IMR-90 (cell line): ENCODE results near the gene SLC9A2. TPM values are rescaled to one million over a fixed set of nuclear protein-coding genes. Genes with fewer than 3 reads are reported as not detected.

ENCODE experiments used
- ATAC-seq: fragments of 200-7000 bp; cut with Tn5 transposase; 2 replicates; pipeline ENCODE4 v1.9.1; 2020; ENCODE audit warnings: low read depth, mild to moderate bottlenecking, moderate library complexity
- Bru-seq: library from RNA; stranded (reverse); fragments of 400-500 nt; gene quantifications from one replicate; lab custom pipeline; 2021; lab: Mats Ljungman, UMichigan
- BruChase-seq, 2 experiments: library from RNA; stranded (reverse); fragments of 400-500 nt; gene quantifications; one replicate each; lab custom pipeline; 2021; lab: Mats Ljungman, UMichigan
- BruUV-seq: library from RNA; stranded (reverse); fragments of 400-500 nt; replicated peaks from 2 replicates; lab custom pipeline; 2021; lab: Mats Ljungman, UMichigan
- CTCF ChIA-PET: fragments of 300-600 bp; formaldehyde crosslinking; extraction: SDS; loops from one replicate; lab custom pipeline; 2021; ENCODE audit warnings: antibody characterized with exemption; lab: Yijun Ruan, JAX
- POLR2A ChIA-PET: fragments of 300-600 bp; sonication (Branson Sonifier 250); formaldehyde crosslinking; loops from one replicate; lab custom pipeline; 2022; ENCODE audit warnings: antibody characterized with exemption; ENCODE audit not compliant: unreplicated experiment; lab: Charles Lee
- DNase-seq: peaks from one replicate; pipeline ENCODE4 v3.0.0; 2013
- H2AFZ ChIP-seq: replicated peaks from 2 replicates; pipeline ENCODE3; 2013; ENCODE audit warnings: low read length, mild to moderate bottlenecking; ENCODE audit not compliant: poor library complexity
- H2AK5ac ChIP-seq: 2 replicates; pipeline ENCODE4 v1.6.1; 2013; ENCODE audit warnings: low read depth, low read length, inconsistent platforms
- H2AK9ac ChIP-seq: replicated peaks from 2 replicates; pipeline ENCODE3; 2013; ENCODE audit warnings: mild to moderate bottlenecking, low read depth, low read length, moderate library complexity; ENCODE audit not compliant: poor library complexity
- H2BK120ac ChIP-seq: 2 replicates; pipeline ENCODE4 v1.6.1; 2013; ENCODE audit warnings: low read depth, low read length, inconsistent platforms
- H2BK15ac ChIP-seq: 3 replicates; pipeline ENCODE4 v1.6.1; 2013; ENCODE audit warnings: low read depth, low read length, inconsistent platforms
- H2BK20ac ChIP-seq: 2 replicates; pipeline ENCODE4 v1.6.1; 2013; ENCODE audit warnings: low read depth, mild to moderate bottlenecking, inconsistent platforms, low read length, moderate library complexity
- H2BK5ac ChIP-seq: 2 replicates; pipeline ENCODE4 v1.6.1; 2013; ENCODE audit warnings: mild to moderate bottlenecking, low read depth, low read length, inconsistent platforms; ENCODE audit not compliant: poor library complexity, severe bottlenecking
- H3K14ac ChIP-seq: replicated peaks from 2 replicates; pipeline ENCODE4 v1.6.1; 2013; ENCODE audit warnings: low read depth, low read length, inconsistent platforms
- H3K18ac ChIP-seq: 2 replicates; pipeline ENCODE4 v1.6.1; 2013; ENCODE audit warnings: low read depth, low read length, control low read depth
- H3K23ac ChIP-seq: 2 replicates; pipeline ENCODE4 v1.6.1; 2013; ENCODE audit warnings: low read depth, low read length, inconsistent platforms
- H3K27ac ChIP-seq: 2 replicates; pipeline ENCODE4 v1.5.1; 2013; ENCODE audit warnings: mild to moderate bottlenecking, control low read depth, low read length; ENCODE audit not compliant: insufficient read depth
- H3K27me3 ChIP-seq: 2 replicates; pipeline ENCODE4 v1.6.1; 2013; ENCODE audit warnings: low read length; ENCODE audit not compliant: control insufficient read depth, insufficient read depth
- H3K36me3 ChIP-seq: 2 replicates; pipeline ENCODE4 v1.6.1; 2013; ENCODE audit warnings: low read length, mixed read lengths; ENCODE audit not compliant: control insufficient read depth, insufficient read depth
- H3K4ac ChIP-seq: 2 replicates; pipeline ENCODE4 v1.6.1; 2013; ENCODE audit warnings: low read depth, low read length, inconsistent platforms
- H3K4me1 ChIP-seq: 2 replicates; pipeline ENCODE4 v1.6.1; 2013; ENCODE audit warnings: low read length, mixed read lengths; ENCODE audit not compliant: control insufficient read depth, insufficient read depth
- H3K4me2 ChIP-seq: 2 replicates; pipeline ENCODE4 v1.6.1; 2013; ENCODE audit warnings: low read depth, mild to moderate bottlenecking, control low read depth, low read length, moderate library complexity
- H3K4me3 ChIP-seq: 2 replicates; pipeline ENCODE4 v1.5.1; 2013; ENCODE audit warnings: low read depth, mild to moderate bottlenecking, control low read depth, low read length, moderate library complexity; ENCODE audit not compliant: insufficient read depth
- H3K56ac ChIP-seq: 2 replicates; pipeline ENCODE4 v1.6.1; 2013; ENCODE audit warnings: low read length, inconsistent platforms; ENCODE audit not compliant: insufficient read depth; ENCODE audit errors: extremely low read depth
- H3K79me1 ChIP-seq, 2 experiments: 2 replicates each; pipeline ENCODE4 v1.6.1; 2013; ENCODE audit warnings: low read length in 2 of 2, inconsistent platforms in 1 of 2, low read depth in 1 of 2
- H3K9ac ChIP-seq: 2 replicates; pipeline ENCODE4 v1.6.1; 2013; ENCODE audit warnings: low read depth, low read length, control low read depth
- H3K9me1 ChIP-seq: 2 replicates; pipeline ENCODE4 v1.6.1; 2013; ENCODE audit warnings: low read length, inconsistent platforms; ENCODE audit not compliant: insufficient read depth
- H3K9me3 ChIP-seq: 2 replicates; pipeline ENCODE4 v1.6.1; 2013; ENCODE audit warnings: low read length; ENCODE audit not compliant: control insufficient read depth, insufficient read depth
- H4K20me1 ChIP-seq: 2 replicates; pipeline ENCODE4 v1.6.1; 2013; ENCODE audit warnings: low read length, inconsistent platforms; ENCODE audit not compliant: insufficient read depth
- H4K5ac ChIP-seq: 2 replicates; pipeline ENCODE4 v1.6.1; 2013; ENCODE audit warnings: mild to moderate bottlenecking, low read depth, low read length, control low read depth
- H4K8ac ChIP-seq, 2 experiments: 2 replicates each; pipeline ENCODE4 v1.6.1; 2013; ENCODE audit warnings: low read depth in 2 of 2, low read length in 2 of 2, control low read depth in 1 of 2, inconsistent platforms in 1 of 2
- H4K91ac ChIP-seq: 2 replicates; pipeline ENCODE4 v1.6.1; 2013; ENCODE audit warnings: low read depth, low read length, inconsistent platforms; ENCODE audit not compliant: insufficient read depth
- CEBPB ChIP-seq: IDR thresholded peaks from 2 replicates; pipeline ENCODE4 v1.6.1; 2012; ENCODE audit warnings: low read depth, low read length, improper control_type of control experiment
- CHD1 ChIP-seq: IDR thresholded peaks from 2 replicates; pipeline ENCODE4 v1.6.1; 2012; ENCODE audit warnings: low read depth, low read length, improper control_type of control experiment
- CTCF ChIP-seq: conservative IDR thresholded peaks from 2 replicates; pipeline ENCODE4 v1.5.1; 2012; ENCODE audit warnings: mild to moderate bottlenecking, low read depth, low read length, improper control_type of control experiment
- ELK1 ChIP-seq: fragments of 150-350 bp; IDR thresholded peaks from 2 replicates; pipeline ENCODE4 v1.6.1; 2016; ENCODE audit warnings: low read depth, mild to moderate bottlenecking, low read length, moderate library complexity, borderline replicate concordance
- FOS ChIP-seq: fragments of 150-350 bp; IDR thresholded peaks from 2 replicates; pipeline ENCODE4 v1.6.1; 2016; ENCODE audit warnings: low read depth, low read length
- MAZ ChIP-seq: IDR thresholded peaks from 2 replicates; pipeline ENCODE4 v1.6.1; 2012; ENCODE audit warnings: low read depth, mild to moderate bottlenecking, low read length, improper control_type of control experiment, moderate library complexity, borderline replicate concordance
- MXI1 ChIP-seq: IDR thresholded peaks from 2 replicates; pipeline ENCODE4 v1.6.1; 2012; ENCODE audit warnings: low read depth, mild to moderate bottlenecking, low read length, moderate library complexity, borderline replicate concordance
- NFE2L2 ChIP-seq: fragments of 150-350 bp; IDR thresholded peaks from 2 replicates; pipeline ENCODE4 v1.6.1; 2016; ENCODE audit warnings: low read depth, mild to moderate bottlenecking, low read length
- RAD21 ChIP-seq: IDR thresholded peaks from 2 replicates; pipeline ENCODE4 v1.6.1; 2012; ENCODE audit warnings: low read length, improper control_type of control experiment
- RFX5 ChIP-seq: IDR thresholded peaks from 2 replicates; pipeline ENCODE4 v1.8.0; 2012; ENCODE audit warnings: low read depth, mild to moderate bottlenecking, low read length, moderate library complexity
- SMC3 ChIP-seq: fragments of 150-350 bp; IDR thresholded peaks from 2 replicates; pipeline ENCODE4 v1.6.1; 2016; ENCODE audit warnings: low read depth, mild to moderate bottlenecking, antibody characterized with exemption, low read length, moderate library complexity
- USF2 ChIP-seq: fragments of 150-350 bp; IDR thresholded peaks from 2 replicates; pipeline ENCODE4 v1.6.1; 2017; ENCODE audit warnings: mild to moderate bottlenecking, antibody characterized with exemption, low read length, low read depth
- WGBS, 2 experiments: methylation state at CpG; one replicate each; pipeline versions ENCODE4 v1.1.5 to v1.1.7; 2013; ENCODE audit warnings: missing lambda C conversion rate in 2 of 2; ENCODE audit not compliant: insufficient read length in 1 of 2; ENCODE audit errors: extremely low coverage in 2 of 2; 5-methylcytosine and 5-hydroxymethylcytosine counted together
- dilution Hi-C: fragments of 300-500 bp; cut with HindIII; formaldehyde crosslinking; loops from one replicate; pipeline ENCODE4 v1.14.3; 2018; ENCODE audit warnings: low sequenced_read_pairs; ENCODE audit not compliant: unreplicated experiment
- in situ Hi-C: fragments of 300-500 bp; cut with MboI; formaldehyde crosslinking; loops from 3 replicates; pipeline ENCODE4 v1.14.3; 2019; ENCODE audit warnings: low sequenced_read_pairs, inconsistent platforms, mixed read lengths
- intact Hi-C: fragments of 100-400 bp; cut with micrococcal nuclease; formaldehyde crosslinking; loops from 2 replicates; pipeline ENCODE4 v1.10.0; 2022
- long read RNA-seq: library from polyadenylated mRNA; unstranded; transcript quantifications from one replicate; pipeline ENCODE4 v2.0.0, GENCODE V29; 2021; ENCODE audit not compliant: unreplicated experiment
- polyA plus RNA-seq, 3 experiments: library from polyadenylated mRNA; depleted of rRNA; stranded (reverse); fragments of >200 nt; gene quantifications; 2 replicates each; pipeline ENCODE4 v1.2.3, GENCODE V29; 2012; ENCODE audit warnings: low replicate concordance in 1 of 3
- total RNA-seq: library from RNA; depleted of rRNA; stranded (reverse); fragments of >200 nt; gene quantifications from 2 replicates; pipeline ENCODE4 v1.2.3, GENCODE V29; 2012; rRNA removed

The SLC9A2 gene
- not detected in 2 replicates for total RNA-seq
- not detected in 2 replicates for polyA plus RNA-seq (2012; rRNA removed)
- polyA plus RNA-seq (2012; cell fraction: cytosol; rRNA removed): not detected in 2 replicates
- not detected in 2 replicates for polyA plus RNA-seq (2012; cell fraction: nucleus; rRNA removed; ENCODE audit: low replicate concordance)
- Bru-seq, nascent RNA: percentile 9 among the genes with signal in this experiment
- BruChase-seq, experiment 1, labeled RNA remaining after a 6-hour chase: percentile 11 among the genes with signal in this experiment
- BruChase-seq, experiment 2, labeled RNA remaining after a 2-hour chase: percentile 8 among the genes with signal in this experiment
- long read RNA-seq: 0 reads

- ChIA-PET CTCF (no interaction called here), POLR2A (no interaction called here)
- Histone ChIP-seq H3K23ac (no peak within 1 kb of the TSS), H3K14ac (no peak within 1 kb of the TSS), H3K18ac (no peak within 1 kb of the TSS), H2BK20ac (no peak within 1 kb of the TSS), H3K4me3 (peak within 1 kb of the TSS; percentile 31), H3K36me3 (no peaks in the 10 kb centered on the region), H3K27me3 (peaks cover 38% of the 10 kb centered on the region), H3K4me1 (no peaks in the 10 kb centered on the region; the same call in 1 of the 2 replicates), H2BK15ac (no peak within 1 kb of the TSS), H2AK5ac (no peak within 1 kb of the TSS), H4K8ac (no peak within 1 kb of the TSS), H4K20me1 (no peaks in the 10 kb centered on the region; the same call in 1 of the 2 replicates), H4K5ac (no peak within 1 kb of the TSS), H2AK9ac (no peak within 1 kb of the TSS), H2BK5ac (no peak within 1 kb of the TSS), H2AFZ (peak within 1 kb of the TSS; percentile 81), H2BK120ac (no peak within 1 kb of the TSS), H3K9me1 (no peaks in the 10 kb centered on the region), H3K4me2 (peak within 1 kb of the TSS; percentile 66; the same call in 1 of the 2 replicates), H3K56ac (no peak within 1 kb of the TSS), H3K9me3 (no peaks in the 10 kb centered on the region), H3K27ac (no peak within 1 kb of the TSS), H3K9ac (no peak within 1 kb of the TSS), H3K4ac (no peak within 1 kb of the TSS), H3K79me1 (no peaks in the 10 kb centered on the region), H4K91ac (no peak within 1 kb of the TSS)
- in situ Hi-C loops: no loop called here
- dilution Hi-C loops: no loop called here
- DNase-seq (no peak), ATAC-seq (peak; percentile 48; the same call in 1 of the 2 replicates)
- no TSS peak for BruUV-seq
- intact Hi-C loops: loop anchor here (5.0 kb wide), 1 partner anchor 97 kb away; no protein-coding TSS in a partner anchor
- 5% methylated on average over 43 of the region's 85 CpGs; no CpG with 5 or more reads in 1 of the 2 experiments for WGBS, 2 experiments
- no peak for TF ChIP-seq CTCF
- TF ChIP-seq CHD1: no peak
- no peak for TF ChIP-seq MXI1
- no peak for TF ChIP-seq NFE2L2
- TF ChIP-seq SMC3: no peak
- TF ChIP-seq USF2: no peak
- TF ChIP-seq FOS: no peak
- TF ChIP-seq MAZ: no peak
- no peak for TF ChIP-seq RFX5
- no peak for TF ChIP-seq ELK1
- TF ChIP-seq CEBPB: no peak
- TF ChIP-seq RAD21: no peak
Measured at GRCh38 chr2:102619414-102620319, at the start of gene SLC9A2. TSS of gene SLC9A2 (plus strand) at chr2:102619553. CDS start at chr2:102619849, 296 bp downstream.
